SH-SY5Y (cell line): ENCODE results near the gene SLC6A3.

Source experiments
- GATA2 ChIP-seq: IDR thresholded peaks from 2 replicates; pipeline ENCODE4 v1.6.1; 2011; ENCODE audit warnings: mild to moderate bottlenecking, low read depth, low read length
- GATA3 ChIP-seq: IDR thresholded peaks from 2 replicates; pipeline ENCODE4 v1.6.1; 2011; ENCODE audit warnings: low read depth, mild to moderate bottlenecking, low read length, moderate library complexity

- TF ChIP-seq GATA3 (no peak), GATA2 (no peak)
Measured at GRCh38 chr5:1370006-1370405, 75.2 kb downstream of the SLC6A3 start.
